Colonic mucosa (tissue), 4 donors: ENCODE data around the gene UPF2. TPM values are rescaled to one million over a fixed set of nuclear protein-coding genes. Genes with fewer than 3 reads are reported as not detected.

Source experiments
- DNase-seq: peaks from one replicate; pipeline ENCODE4 v3.0.0-alpha.2; 2020
- H3K27ac ChIP-seq: fragments of 200-600 bp; one replicate; pipeline ENCODE4 v1.8.0; 2021
- H3K27me3 ChIP-seq: fragments of 200-600 bp; one replicate; pipeline ENCODE4 v1.8.0; 2021
- H3K36me3 ChIP-seq: fragments of 200-600 bp; one replicate; pipeline ENCODE4 v1.8.0; 2021
- H3K4me1 ChIP-seq: fragments of 200-600 bp; one replicate; pipeline ENCODE4 v1.8.0; 2021; ENCODE audit warnings: mild to moderate bottlenecking
- H3K4me3 ChIP-seq: fragments of 200-600 bp; one replicate; pipeline ENCODE4 v1.8.0; 2021
- H3K9ac ChIP-seq, 2 donors: one replicate each; pipeline ENCODE4 v1.7.0; 2013; ENCODE audit warnings: control low read depth in 2 of 2, low read depth in 2 of 2, low read length in 2 of 2
- H3K9me3 ChIP-seq: fragments of 200-600 bp; one replicate; pipeline ENCODE4 v1.8.0; 2021
- CTCF ChIP-seq: fragments of 200-600 bp; IDR thresholded peaks from one replicate; pipeline ENCODE4 v1.8.0; 2022; ENCODE audit warnings: antibody characterized with exemption, mild to moderate bottlenecking
- intact Hi-C: fragments of 100-400 bp; cut with DNase I; formaldehyde crosslinking; loops from one replicate; pipeline ENCODE4 v1.14.1; 2022
- total RNA-seq, 2 donors: library from RNA; stranded (reverse); fragmentation: NEBNext Ultra II Directional in 1 of 2; extraction: Animal tissue kit (Norgen Biotek cat#: 25700) in 1 of 2; gene quantifications; one replicate each; pipeline ENCODE4 v1.2.1, GENCODE V29; 2021
- donor health status: healthy.
- donor health status: DM: no; HTN: no; CAD: no.
- donor health status: DM: no; HTN: no; CAD: no.

Gene UPF2
- 10 to 100 TPM; 21.9 to 25.6 TPM for total RNA-seq

- peaks cover 5% of the 10 kb centered on the region for H3K4me1 ChIP-seq
- no peaks in the 10 kb centered on the region for H3K36me3 ChIP-seq
- intact Hi-C loops, result no loop called here
- peak within 1 kb of the TSS; percentile 92 for H3K27ac ChIP-seq
- DNase-seq, result peak; percentile 99
- TF ChIP-seq CTCF, result no peak
- H3K27me3 ChIP-seq, result no peaks in the 10 kb centered on the region
- H3K4me3 ChIP-seq, result peak within 1 kb of the TSS; percentile 99
- no peaks in the 10 kb centered on the region for H3K9me3 ChIP-seq
- peak within 1 kb of the TSS; percentile 94 to 100 for H3K9ac ChIP-seq
These were observed at the start of gene UPF2 for GRCh38 chr10:12042797-12043651. UPF2 (minus strand) TSS chr10:12042809; CDS start chr10:12035423, 7,386 bp downstream.

GRCh38 chr10:12091421-12091820 is 48.8 kb upstream of the UPF2 start:
- H3K27ac ChIP-seq, result no peak overlapping the region
- TF ChIP-seq CTCF, result no peak
- intact Hi-C loops, result no loop called here
- H3K9me3 ChIP-seq, result no peaks in the 10 kb centered on the region
- no peak overlapping the region for H3K4me3 ChIP-seq
- no peak for DNase-seq
- no peaks in the 10 kb centered on the region for H3K4me1 ChIP-seq
- peaks cover 9% of the 10 kb centered on the region for H3K36me3 ChIP-seq
- no peak overlapping the region for H3K9ac ChIP-seq
- H3K27me3 ChIP-seq, result no peaks in the 10 kb centered on the region

GRCh38 chr10:12088919-12089318 is 46.3 kb upstream of the UPF2 start:
- H3K9me3 ChIP-seq, result no peaks in the 10 kb centered on the region
- no peaks in the 10 kb centered on the region for H3K27me3 ChIP-seq
- peaks cover 9% of the 10 kb centered on the region for H3K36me3 ChIP-seq
- TF ChIP-seq CTCF, result no peak
- DNase-seq, result no peak
- intact Hi-C loops, result no loop called here
- H3K27ac ChIP-seq, result no peak overlapping the region
- H3K4me1 ChIP-seq, result no peaks in the 10 kb centered on the region
- no peak overlapping the region for H3K4me3 ChIP-seq
- no peak overlapping the region for H3K9ac ChIP-seq

GRCh38 chr10:12081879-12082557 is 39.4 kb upstream of the UPF2 start:
- intact Hi-C loops, result no loop called here

GRCh38 chr10:12081470-12081869 is 38.9 kb upstream of the UPF2 start:
- Histone ChIP-seq H3K4me1 (no peaks in the 10 kb centered on the region), H3K4me3 (no peak overlapping the region), H3K9ac (no peak overlapping the region), H3K36me3 (no peaks in the 10 kb centered on the region), H3K9me3 (no peaks in the 10 kb centered on the region), H3K27me3 (no peaks in the 10 kb centered on the region), H3K27ac (no peak overlapping the region)
- TF ChIP-seq CTCF, result no peak
- intact Hi-C loops, result no loop called here
- no peak for DNase-seq

More at GRCh38 chr10:12081879-12082557, 39.4 kb upstream of the UPF2 start:
- Histone ChIP-seq H3K9ac (no peak overlapping the region), H3K27me3 (no peaks in the 10 kb centered on the region), H3K9me3 (no peaks in the 10 kb centered on the region), H3K36me3 (no peaks in the 10 kb centered on the region), H3K4me1 (no peaks in the 10 kb centered on the region), H3K4me3 (no peak overlapping the region), H3K27ac (no peak overlapping the region)
- DNase-seq, result no peak
- TF ChIP-seq CTCF, result no peak
